H9 (cell line): ENCODE measurements around the gene MUC5B. TPM values are rescaled to one million over a fixed set of nuclear protein-coding genes. Genes with fewer than 3 reads are reported as not detected.
A peak's percentile ranks its signal among the peaks of the same experiment; 100 is the strongest.

ENCODE experiments used
- DNase-seq: peaks from one replicate; pipeline ENCODE4 v3.0.0-alpha.2; 2017
- H2AFZ ChIP-seq: one replicate; pipeline ENCODE4 v1.6.1; 2013; ENCODE audit warnings: mild to moderate bottlenecking, low read length, control low read depth, moderate library complexity
- H2AK5ac ChIP-seq: 2 replicates; pipeline ENCODE4 v1.6.1; 2013; ENCODE audit warnings: low read length, control low read depth, mixed read lengths; ENCODE audit not compliant: insufficient read length
- H2BK120ac ChIP-seq: one replicate; pipeline ENCODE4 v1.6.1; 2013; ENCODE audit warnings: low read depth, mild to moderate bottlenecking, low read length, control low read depth, inconsistent platforms; ENCODE audit not compliant: poor library complexity, severe bottlenecking
- H2BK12ac ChIP-seq: 2 replicates; pipeline ENCODE4 v1.6.1; 2013; ENCODE audit warnings: low read length, control low read depth, mixed read lengths, low read depth; ENCODE audit not compliant: insufficient read length
- H2BK15ac ChIP-seq: 2 replicates; pipeline ENCODE4 v1.6.1; 2013; ENCODE audit warnings: low read depth, low read length, control low read depth
- H2BK20ac ChIP-seq: one replicate; pipeline ENCODE4 v1.6.1; 2013; ENCODE audit warnings: low read depth, mild to moderate bottlenecking, low read length, control low read depth, inconsistent platforms; ENCODE audit not compliant: poor library complexity, severe bottlenecking
- H2BK5ac ChIP-seq: 2 replicates; pipeline ENCODE4 v1.6.1; 2013; ENCODE audit warnings: low read length, control low read depth, mixed read lengths; ENCODE audit not compliant: insufficient read length
- H3K14ac ChIP-seq: 2 replicates; pipeline ENCODE4 v1.6.1; 2013; ENCODE audit warnings: low read length, control low read depth; ENCODE audit not compliant: insufficient read depth
- H3K18ac ChIP-seq: 2 replicates; pipeline ENCODE4 v1.6.1; 2013; ENCODE audit warnings: low read depth, mild to moderate bottlenecking, mixed read lengths, low read length, control low read depth; ENCODE audit not compliant: insufficient read length
- H3K23ac ChIP-seq: 2 replicates; pipeline ENCODE4 v1.6.1; 2013; ENCODE audit warnings: low read length, control low read depth, mixed read lengths, low read depth; ENCODE audit not compliant: insufficient read length
- H3K23me2 ChIP-seq: 2 replicates; pipeline ENCODE4 v1.6.1; 2013; ENCODE audit warnings: low read depth, mild to moderate bottlenecking, mixed read lengths, low read length, control low read depth; ENCODE audit not compliant: insufficient read length, poor library complexity, severe bottlenecking
- H3K27ac ChIP-seq: 2 replicates; pipeline ENCODE4 v1.5.1; 2013; ENCODE audit warnings: low read length, control low read depth, mixed read lengths, low read depth; ENCODE audit not compliant: insufficient read length
- H3K27me3 ChIP-seq: 2 replicates; pipeline ENCODE4 v1.6.1; 2013; ENCODE audit warnings: low read length, control low read depth, inconsistent platforms; ENCODE audit not compliant: insufficient read depth
- H3K4ac ChIP-seq: 2 replicates; pipeline ENCODE4 v1.6.1; 2013; ENCODE audit warnings: low read depth, mild to moderate bottlenecking, control low read depth, inconsistent platforms, low read length, moderate library complexity
- H3K4me1 ChIP-seq: 2 replicates; pipeline ENCODE4 v1.6.1; 2013; ENCODE audit warnings: low read length, control low read depth, inconsistent platforms; ENCODE audit not compliant: insufficient read depth
- H3K4me2 ChIP-seq: 2 replicates; pipeline ENCODE4 v1.6.1; 2013; ENCODE audit warnings: low read length, control low read depth, mixed read lengths; ENCODE audit not compliant: insufficient read length, insufficient read depth
- H3K56ac ChIP-seq: 2 replicates; pipeline ENCODE4 v1.6.1; 2013; ENCODE audit warnings: low read depth, mild to moderate bottlenecking, mixed read lengths, low read length, control low read depth; ENCODE audit not compliant: insufficient read length
- H3K79me1 ChIP-seq: 2 replicates; pipeline ENCODE4 v1.6.1; 2013; ENCODE audit warnings: low read depth, mild to moderate bottlenecking, moderate library complexity, low read length, control low read depth, inconsistent platforms; ENCODE audit not compliant: insufficient read depth, poor library complexity, severe bottlenecking
- H3K79me2 ChIP-seq: 2 replicates; pipeline ENCODE4 v1.6.1; 2013; ENCODE audit warnings: low read length, control low read depth, inconsistent platforms; ENCODE audit not compliant: insufficient read depth
- H3K9ac ChIP-seq: 2 replicates; pipeline ENCODE4 v1.6.1; 2013; ENCODE audit warnings: low read length, control low read depth, mixed read lengths; ENCODE audit not compliant: insufficient read length; ENCODE audit errors: extremely low read depth
- H3K9me3 ChIP-seq: one replicate; pipeline ENCODE4 v1.6.1; 2013; ENCODE audit warnings: low read depth, low read length, inconsistent platforms; ENCODE audit not compliant: control insufficient read depth
- H3T11ph ChIP-seq: one replicate; pipeline ENCODE4 v1.6.1; 2013; ENCODE audit warnings: mild to moderate bottlenecking, low read length, control low read depth, inconsistent platforms
- H4K20me1 ChIP-seq: one replicate; pipeline ENCODE4 v1.6.1; 2013; ENCODE audit not compliant: control insufficient read depth, insufficient read length, insufficient read depth
- H4K5ac ChIP-seq: 2 replicates; pipeline ENCODE4 v1.6.1; 2013; ENCODE audit warnings: low read depth, mild to moderate bottlenecking, mixed read lengths, low read length, control low read depth; ENCODE audit not compliant: insufficient read length
- H4K8ac ChIP-seq: replicated peaks from 2 replicates; pipeline ENCODE4 v1.6.1; 2013; ENCODE audit warnings: low read length, control low read depth, mixed read lengths, low read depth; ENCODE audit not compliant: insufficient read length
- H4K91ac ChIP-seq: 2 replicates; pipeline ENCODE4 v1.6.1; 2013; ENCODE audit warnings: low read depth, mild to moderate bottlenecking, moderate library complexity, mixed read lengths, low read length, control low read depth; ENCODE audit not compliant: insufficient read length
- H3K27ac Mint-ChIP-seq, 3 experiments: 2 replicates in 2 of 3; 3 replicates in 1 of 3; pipeline ENCODE4 v1.8.0; 2020 to 2021; ENCODE audit warnings: mixed read lengths in 3 of 3, mild to moderate bottlenecking in 1 of 3, moderate library complexity in 1 of 3
- H3K27me3 Mint-ChIP-seq: 2 replicates; pipeline ENCODE4 v1.8.0; 2021; ENCODE audit warnings: low read depth, mild to moderate bottlenecking, moderate library complexity, mixed read lengths
- H3K36me3 Mint-ChIP-seq, 3 experiments: 2 replicates in 2 of 3; 3 replicates in 1 of 3; pipeline ENCODE4 v1.8.0; 2020 to 2021; ENCODE audit warnings: low read depth in 3 of 3, mixed read lengths in 3 of 3; ENCODE audit not compliant: insufficient read depth in 1 of 3
- H3K4me1 Mint-ChIP-seq, 2 experiments: 2 replicates each; pipeline ENCODE4 v1.8.0; 2020; ENCODE audit warnings: mixed read lengths in 2 of 2
- H3K4me3 Mint-ChIP-seq, 2 experiments: 2 replicates in 1 of 2; 3 replicates in 1 of 2; pipeline ENCODE4 v1.8.0; 2020 to 2021; ENCODE audit warnings: mild to moderate bottlenecking in 2 of 2, mixed read lengths in 2 of 2, moderate library complexity in 1 of 2
- H3K9me3 Mint-ChIP-seq, 2 experiments: 2 replicates in 1 of 2; 3 replicates in 1 of 2; pipeline ENCODE4 v1.8.0; 2020; ENCODE audit warnings: mild to moderate bottlenecking in 2 of 2, mixed read lengths in 2 of 2, moderate library complexity in 1 of 2
- WGBS: extraction: QIAGEN DNeasy Blood & Tissue Kit; methylation state at CpG from one replicate; pipeline ENCODE4 v1.1.7; 2013; ENCODE audit warnings: missing lambda C conversion rate, low lambda C conversion rate, mixed read lengths; ENCODE audit not compliant: insufficient read length; ENCODE audit errors: extremely low coverage; 5-methylcytosine and 5-hydroxymethylcytosine counted together
- total RNA-seq: library from RNA; stranded (reverse); gene quantifications from 2 replicates; pipeline ENCODE4 v1.2.1, GENCODE V29; 2021
- TF ChIP-seq, protein P1 (sequence below): fragments of 200-600 bp; sonication (generic); conservative IDR thresholded peaks from 3 replicates; pipeline ENCODE4 v1.8.0; 2021; ENCODE audit warnings: antibody characterized with exemption, mild to moderate bottlenecking

Gene MUC5B
- total RNA-seq, 1 experiment from 2014 or later, result not detected

DNA sequence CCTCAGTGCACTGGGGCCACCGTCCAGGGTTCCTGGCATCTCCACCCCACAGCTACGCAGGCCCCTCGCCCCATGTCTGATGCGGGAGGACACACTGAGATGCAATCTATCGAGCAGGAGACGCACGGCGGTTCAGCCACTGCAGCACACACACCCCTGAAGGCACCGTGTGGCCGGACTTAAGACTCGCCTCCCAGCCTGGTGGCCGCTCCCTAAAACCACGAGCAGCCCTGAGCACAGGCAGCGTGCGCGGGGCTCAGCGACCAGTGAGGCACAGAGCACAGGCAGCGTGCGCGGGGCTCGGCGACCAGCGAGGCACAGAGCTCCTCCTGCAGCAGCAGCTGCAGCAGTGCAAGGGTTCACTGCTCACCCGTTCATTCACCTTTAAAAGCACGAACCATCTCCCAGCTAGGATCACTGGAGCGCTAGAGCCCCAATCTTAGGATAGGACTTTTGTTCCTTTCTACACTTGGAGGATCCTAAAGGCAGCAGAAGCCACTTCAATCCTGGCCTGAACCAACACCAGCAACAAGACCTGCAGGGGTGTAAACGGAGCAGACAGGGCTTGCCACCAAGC is 55.2 kb downstream of the MUC5B start:
- no peak for DNase-seq
- peaks cover 3 to 33% (median 33%) of the 10 kb centered on the region in 3 experiments; a peak in 6 of 7 replicates for H3K36me3 Mint-ChIP-seq
- H3K9ac ChIP-seq, result no peak overlapping the region
- no peaks in the 10 kb centered on the region for H3K23me2 ChIP-seq
- H3K4me1 ChIP-seq, result no peaks in the 10 kb centered on the region
- no peak overlapping the region for H4K5ac ChIP-seq
- no peak overlapping the region for H4K8ac ChIP-seq
- H2AFZ ChIP-seq, result no peak overlapping the region
- H3K4me2 ChIP-seq, result no peak overlapping the region
- H3K9me3 Mint-ChIP-seq, result no peaks in the 10 kb centered on the region
- no peak overlapping the region for H3K4me3 Mint-ChIP-seq
- no peak overlapping the region for H2BK20ac ChIP-seq
- H3K14ac ChIP-seq, result no peak overlapping the region
- no peak overlapping the region for H3T11ph ChIP-seq
- no peaks in the 10 kb centered on the region for H3K27me3 Mint-ChIP-seq
- H3K27ac ChIP-seq, result no peak overlapping the region
- no peak overlapping the region for H2BK12ac ChIP-seq
- H2BK15ac ChIP-seq, result no peak overlapping the region
- no peaks in the 10 kb centered on the region for H3K27me3 ChIP-seq
- no peak overlapping the region for H2AK5ac ChIP-seq
- H2BK5ac ChIP-seq, result no peak overlapping the region
- H3K4ac ChIP-seq, result no peak overlapping the region
- no CpG with 5 or more reads among the region's 27 CpGs for WGBS
- peak overlapping the region in 1 of 3 experiments; percentile 64; a peak in 1 of 7 replicates for H3K27ac Mint-ChIP-seq
- no peak overlapping the region for H3K23ac ChIP-seq
- no peaks in the 10 kb centered on the region for H3K79me1 ChIP-seq
- peaks cover 5% of the 10 kb centered on the region in 2 experiments; a peak in 3 of 4 replicates for H3K4me1 Mint-ChIP-seq
- H4K20me1 ChIP-seq, result no peaks in the 10 kb centered on the region
- H2BK120ac ChIP-seq, result no peak overlapping the region
- H3K79me2 ChIP-seq, result no peaks in the 10 kb centered on the region
- TF ChIP-seq, protein P1, sequence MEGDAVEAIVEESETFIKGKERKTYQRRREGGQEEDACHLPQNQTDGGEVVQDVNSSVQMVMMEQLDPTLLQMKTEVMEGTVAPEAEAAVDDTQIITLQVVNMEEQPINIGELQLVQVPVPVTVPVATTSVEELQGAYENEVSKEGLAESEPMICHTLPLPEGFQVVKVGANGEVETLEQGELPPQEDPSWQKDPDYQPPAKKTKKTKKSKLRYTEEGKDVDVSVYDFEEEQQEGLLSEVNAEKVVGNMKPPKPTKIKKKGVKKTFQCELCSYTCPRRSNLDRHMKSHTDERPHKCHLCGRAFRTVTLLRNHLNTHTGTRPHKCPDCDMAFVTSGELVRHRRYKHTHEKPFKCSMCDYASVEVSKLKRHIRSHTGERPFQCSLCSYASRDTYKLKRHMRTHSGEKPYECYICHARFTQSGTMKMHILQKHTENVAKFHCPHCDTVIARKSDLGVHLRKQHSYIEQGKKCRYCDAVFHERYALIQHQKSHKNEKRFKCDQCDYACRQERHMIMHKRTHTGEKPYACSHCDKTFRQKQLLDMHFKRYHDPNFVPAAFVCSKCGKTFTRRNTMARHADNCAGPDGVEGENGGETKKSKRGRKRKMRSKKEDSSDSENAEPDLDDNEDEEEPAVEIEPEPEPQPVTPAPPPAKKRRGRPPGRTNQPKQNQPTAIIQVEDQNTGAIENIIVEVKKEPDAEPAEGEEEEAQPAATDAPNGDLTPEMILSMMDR, result no peak
- no peak overlapping the region for H4K91ac ChIP-seq
- H3K18ac ChIP-seq, result no peak overlapping the region
- H3K56ac ChIP-seq, result no peak overlapping the region
- no peaks in the 10 kb centered on the region for H3K9me3 ChIP-seq
